ENCODE data around the gene CIROP. TPM values are rescaled to one million over a fixed set of nuclear protein-coding genes. Genes with fewer than 3 reads are reported as not detected.

CIROP gene
- total and polyA plus RNA-seq, 9 of the 15 experiments (the other 6 are each of a cell fraction or from before 2014, with no cell fraction given), result not detected

DNA sequence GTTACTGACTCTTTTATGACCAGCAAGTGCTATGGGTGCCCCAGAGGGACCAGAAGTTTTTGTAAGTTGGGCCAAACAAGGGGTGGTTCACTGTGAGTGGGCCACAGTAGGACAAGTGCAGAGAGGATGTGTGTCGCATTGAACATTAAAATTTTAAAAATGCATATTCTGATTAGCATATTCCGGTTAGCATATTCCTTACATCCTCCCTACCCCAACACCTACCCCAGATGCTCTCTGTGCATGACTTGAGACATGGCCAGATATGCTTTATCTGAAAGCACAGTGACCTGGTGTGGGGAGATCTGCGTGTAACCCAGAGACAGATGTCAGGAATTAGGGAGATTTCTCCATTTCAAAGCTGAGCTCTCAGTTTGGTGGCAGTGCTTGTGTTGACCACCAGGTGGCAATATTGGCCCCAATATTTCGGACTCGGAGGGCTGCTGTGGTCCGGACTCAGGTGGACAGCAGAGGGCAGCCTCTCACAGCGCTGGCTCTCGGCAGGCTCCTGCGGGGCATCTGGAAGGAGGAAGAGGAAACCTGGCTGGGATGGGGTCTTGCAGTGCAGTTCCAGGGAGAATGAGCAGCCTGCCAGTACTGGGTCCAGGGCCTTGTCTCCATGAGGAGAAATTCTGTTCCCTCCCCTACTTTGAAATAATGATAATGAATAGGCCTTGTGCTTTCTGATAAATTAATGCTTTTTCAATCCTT is 15.9 kb upstream of the CIROP start (continued):
- TF ChIP-seq, protein P1, sequence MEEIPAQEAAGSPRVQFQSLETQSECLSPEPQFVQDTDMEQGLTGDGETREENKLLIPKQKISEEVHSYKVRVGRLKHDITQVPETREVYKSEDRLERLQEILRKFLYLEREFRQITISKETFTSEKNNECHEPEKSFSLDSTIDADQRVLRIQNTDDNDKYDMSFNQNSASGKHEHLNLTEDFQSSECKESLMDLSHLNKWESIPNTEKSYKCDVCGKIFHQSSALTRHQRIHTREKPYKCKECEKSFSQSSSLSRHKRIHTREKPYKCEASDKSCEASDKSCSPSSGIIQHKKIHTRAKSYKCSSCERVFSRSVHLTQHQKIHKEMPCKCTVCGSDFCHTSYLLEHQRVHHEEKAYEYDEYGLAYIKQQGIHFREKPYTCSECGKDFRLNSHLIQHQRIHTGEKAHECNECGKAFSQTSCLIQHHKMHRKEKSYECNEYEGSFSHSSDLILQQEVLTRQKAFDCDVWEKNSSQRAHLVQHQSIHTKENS (CRISPR knock-in tag; IDR thresholded peaks at IDR 0.05), result no peak
- TF ChIP-seq HMG20A (CRISPR knock-in tag; conservative IDR thresholded peaks at IDR 0.05) (no peak), ERF (CRISPR knock-in tag; IDR thresholded peaks at IDR 0.05) (no peak), RAD51 (IDR thresholded peaks at IDR 0.05; ENCODE audit: borderline replicate concordance, low read depth) (no peak), HLTF (IDR thresholded peaks at IDR 0.05) (no peak), PHB2 (IDR thresholded peaks at IDR 0.05; ENCODE audit: low read depth) (0 out of 2 replicates have a peak, but pooled peaks have one; percentile 57), TAF9B (IDR thresholded peaks at IDR 0.05; ENCODE audit: partially characterized antibody) (no peak), NR2F6 (CRISPR knock-in tag; IDR thresholded peaks at IDR 0.05) (no peak), RCOR1 (IDR thresholded peaks at IDR 0.05; ENCODE audit: borderline replicate concordance in 1 of 2, low read depth in 2 of 2, low read length in 2 of 2) (peak in 1 of 2 experiments; percentile 75), XRCC5 (IDR thresholded peaks at IDR 0.05; ENCODE audit: low read depth, low read length) (peak; percentile 97), ESRRB (CRISPR knock-in tag; IDR thresholded peaks at IDR 0.05; ENCODE audit: borderline replicate concordance) (no peak), KHSRP (IDR thresholded peaks at IDR 0.05) (no peak), ZNF121 (CRISPR knock-in tag; conservative IDR thresholded peaks at IDR 0.05) (no peak), ZNF197 (CRISPR knock-in tag; IDR thresholded peaks at IDR 0.05; ENCODE audit: low read depth) (no peak)
- TF ChIP-seq, protein P2, sequence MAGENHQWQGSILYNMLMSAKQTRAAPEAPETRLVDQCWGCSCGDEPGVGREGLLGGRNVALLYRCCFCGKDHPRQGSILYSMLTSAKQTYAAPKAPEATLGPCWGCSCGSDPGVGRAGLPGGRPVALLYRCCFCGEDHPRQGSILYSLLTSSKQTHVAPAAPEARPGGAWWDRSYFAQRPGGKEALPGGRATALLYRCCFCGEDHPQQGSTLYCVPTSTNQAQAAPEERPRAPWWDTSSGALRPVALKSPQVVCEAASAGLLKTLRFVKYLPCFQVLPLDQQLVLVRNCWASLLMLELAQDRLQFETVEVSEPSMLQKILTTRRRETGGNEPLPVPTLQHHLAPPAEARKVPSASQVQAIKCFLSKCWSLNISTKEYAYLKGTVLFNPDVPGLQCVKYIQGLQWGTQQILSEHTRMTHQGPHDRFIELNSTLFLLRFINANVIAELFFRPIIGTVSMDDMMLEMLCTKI (IDR thresholded peaks at IDR 0.05; ENCODE audit: partially characterized antibody), result no peak
- TF ChIP-seq, protein P3, sequence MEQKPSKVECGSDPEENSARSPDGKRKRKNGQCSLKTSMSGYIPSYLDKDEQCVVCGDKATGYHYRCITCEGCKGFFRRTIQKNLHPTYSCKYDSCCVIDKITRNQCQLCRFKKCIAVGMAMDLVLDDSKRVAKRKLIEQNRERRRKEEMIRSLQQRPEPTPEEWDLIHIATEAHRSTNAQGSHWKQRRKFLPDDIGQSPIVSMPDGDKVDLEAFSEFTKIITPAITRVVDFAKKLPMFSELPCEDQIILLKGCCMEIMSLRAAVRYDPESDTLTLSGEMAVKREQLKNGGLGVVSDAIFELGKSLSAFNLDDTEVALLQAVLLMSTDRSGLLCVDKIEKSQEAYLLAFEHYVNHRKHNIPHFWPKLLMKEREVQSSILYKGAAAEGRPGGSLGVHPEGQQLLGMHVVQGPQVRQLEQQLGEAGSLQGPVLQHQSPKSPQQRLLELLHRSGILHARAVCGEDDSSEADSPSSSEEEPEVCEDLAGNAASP (IDR thresholded peaks at IDR 0.05), result no peak
- TF ChIP-seq, protein P4, sequence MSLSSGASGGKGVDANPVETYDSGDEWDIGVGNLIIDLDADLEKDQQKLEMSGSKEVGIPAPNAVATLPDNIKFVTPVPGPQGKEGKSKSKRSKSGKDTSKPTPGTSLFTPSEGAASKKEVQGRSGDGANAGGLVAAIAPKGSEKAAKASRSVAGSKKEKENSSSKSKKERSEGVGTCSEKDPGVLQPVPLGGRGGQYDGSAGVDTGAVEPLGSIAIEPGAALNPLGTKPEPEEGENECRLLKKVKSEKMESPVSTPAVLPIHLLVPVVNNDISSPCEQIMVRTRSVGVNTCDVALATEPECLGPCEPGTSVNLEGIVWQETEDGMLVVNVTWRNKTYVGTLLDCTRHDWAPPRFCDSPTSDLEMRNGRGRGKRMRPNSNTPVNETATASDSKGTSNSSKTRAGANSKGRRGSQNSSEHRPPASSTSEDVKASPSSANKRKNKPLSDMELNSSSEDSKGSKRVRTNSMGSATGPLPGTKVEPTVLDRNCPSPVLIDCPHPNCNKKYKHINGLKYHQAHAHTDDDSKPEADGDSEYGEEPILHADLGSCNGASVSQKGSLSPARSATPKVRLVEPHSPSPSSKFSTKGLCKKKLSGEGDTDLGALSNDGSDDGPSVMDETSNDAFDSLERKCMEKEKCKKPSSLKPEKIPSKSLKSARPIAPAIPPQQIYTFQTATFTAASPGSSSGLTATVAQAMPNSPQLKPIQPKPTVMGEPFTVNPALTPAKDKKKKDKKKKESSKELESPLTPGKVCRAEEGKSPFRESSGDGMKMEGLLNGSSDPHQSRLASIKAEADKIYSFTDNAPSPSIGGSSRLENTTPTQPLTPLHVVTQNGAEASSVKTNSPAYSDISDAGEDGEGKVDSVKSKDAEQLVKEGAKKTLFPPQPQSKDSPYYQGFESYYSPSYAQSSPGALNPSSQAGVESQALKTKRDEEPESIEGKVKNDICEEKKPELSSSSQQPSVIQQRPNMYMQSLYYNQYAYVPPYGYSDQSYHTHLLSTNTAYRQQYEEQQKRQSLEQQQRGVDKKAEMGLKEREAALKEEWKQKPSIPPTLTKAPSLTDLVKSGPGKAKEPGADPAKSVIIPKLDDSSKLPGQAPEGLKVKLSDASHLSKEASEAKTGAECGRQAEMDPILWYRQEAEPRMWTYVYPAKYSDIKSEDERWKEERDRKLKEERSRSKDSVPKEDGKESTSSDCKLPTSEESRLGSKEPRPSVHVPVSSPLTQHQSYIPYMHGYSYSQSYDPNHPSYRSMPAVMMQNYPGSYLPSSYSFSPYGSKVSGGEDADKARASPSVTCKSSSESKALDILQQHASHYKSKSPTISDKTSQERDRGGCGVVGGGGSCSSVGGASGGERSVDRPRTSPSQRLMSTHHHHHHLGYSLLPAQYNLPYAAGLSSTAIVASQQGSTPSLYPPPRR (CRISPR knock-in tag; IDR thresholded peaks at IDR 0.05; ENCODE audit: borderline replicate concordance), result peak; percentile 74; the same call in 1 of the 2 replicates
- TF ChIP-seq, protein P5, sequence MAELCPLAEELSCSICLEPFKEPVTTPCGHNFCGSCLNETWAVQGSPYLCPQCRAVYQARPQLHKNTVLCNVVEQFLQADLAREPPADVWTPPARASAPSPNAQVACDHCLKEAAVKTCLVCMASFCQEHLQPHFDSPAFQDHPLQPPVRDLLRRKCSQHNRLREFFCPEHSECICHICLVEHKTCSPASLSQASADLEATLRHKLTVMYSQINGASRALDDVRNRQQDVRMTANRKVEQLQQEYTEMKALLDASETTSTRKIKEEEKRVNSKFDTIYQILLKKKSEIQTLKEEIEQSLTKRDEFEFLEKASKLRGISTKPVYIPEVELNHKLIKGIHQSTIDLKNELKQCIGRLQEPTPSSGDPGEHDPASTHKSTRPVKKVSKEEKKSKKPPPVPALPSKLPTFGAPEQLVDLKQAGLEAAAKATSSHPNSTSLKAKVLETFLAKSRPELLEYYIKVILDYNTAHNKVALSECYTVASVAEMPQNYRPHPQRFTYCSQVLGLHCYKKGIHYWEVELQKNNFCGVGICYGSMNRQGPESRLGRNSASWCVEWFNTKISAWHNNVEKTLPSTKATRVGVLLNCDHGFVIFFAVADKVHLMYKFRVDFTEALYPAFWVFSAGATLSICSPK (IDR thresholded peaks at IDR 0.05; ENCODE audit: borderline replicate concordance), result no peak

Data from K562 (cell line).